Measurements from ENCODE around the gene PDZD8. TPM values are rescaled to one million over a fixed set of nuclear protein-coding genes. Genes with fewer than 3 reads are reported as not detected.
"Not testable (repeated sequence)": the region's sequence is repeated elsewhere in the genome, so short reads cannot be mapped to it uniquely, and the experiment has no call there.

PDZD8 gene
- polyA plus RNA-seq, 1 donor: 10.7 TPM

GRCh38 chr10:117348236-117348635, 27.0 kb downstream of the PDZD8 start:
- DNase-seq (ENCODE audit: low read depth): no peak

- no peak for DNase-seq (ENCODE audit: low read depth)
Observed at GRCh38 chr10:117346574-117346973, 28.7 kb downstream of the PDZD8 start.

- no peak for DNase-seq (ENCODE audit: low read depth)
Observed at GRCh38 chr10:117345143-117345542, 30.1 kb downstream of the PDZD8 start.

GRCh38 chr10:117342641-117343040, 32.6 kb downstream of the PDZD8 start:
- DNase-seq (ENCODE audit: low read depth): no peak

- DNase-seq (ENCODE audit: low read depth): no peak
Observed at GRCh38 chr10:117341061-117341460, 34.2 kb downstream of the PDZD8 start.

- DNase-seq (ENCODE audit: low read depth): no peak
Observed at GRCh38 chr10:117339979-117340378, 35.3 kb downstream of the PDZD8 start.

GRCh38 chr10:117339578-117339977, 35.7 kb downstream of the PDZD8 start:
- no peak for DNase-seq (ENCODE audit: low read depth)

GRCh38 chr10:117334926-117335325, 40.3 kb downstream of the PDZD8 start:
- DNase-seq (ENCODE audit: low read depth): no peak

GRCh38 chr10:117334066-117334465, 41.2 kb downstream of the PDZD8 start:
- no peak for DNase-seq (ENCODE audit: low read depth)

GRCh38 chr10:117327262-117327661, 48.0 kb downstream of the PDZD8 start:
- no peak for DNase-seq (ENCODE audit: low read depth)

- DNase-seq (ENCODE audit: low read depth): no peak
Observed at GRCh38 chr10:117324367-117324766, 50.9 kb downstream of the PDZD8 start.

GRCh38 chr10:117322260-117322659, 53.0 kb downstream of the PDZD8 start:
- DNase-seq (ENCODE audit: low read depth): no peak

GRCh38 chr10:117320050-117320665, 55.1 kb downstream of the PDZD8 start:
- no peak for DNase-seq (ENCODE audit: low read depth)

GRCh38 chr10:117318909-117319308, 56.3 kb downstream of the PDZD8 start:
- DNase-seq (ENCODE audit: low read depth): no peak

- DNase-seq (ENCODE audit: low read depth): no peak
Observed at GRCh38 chr10:117316701-117317100, 58.5 kb downstream of the PDZD8 start.

- no peak for DNase-seq (ENCODE audit: low read depth)
Observed at GRCh38 chr10:117313641-117314040, 61.6 kb downstream of the PDZD8 start.

- DNase-seq (ENCODE audit: low read depth): no peak
Observed at GRCh38 chr10:117312430-117312829, 62.8 kb downstream of the PDZD8 start.

- DNase-seq (ENCODE audit: low read depth): no peak
Observed at GRCh38 chr10:117311261-117311660, 64.0 kb downstream of the PDZD8 start.

GRCh38 chr10:117306674-117307073, 68.6 kb downstream of the PDZD8 start:
- DNase-seq (ENCODE audit: low read depth): no peak

GRCh38 chr10:117303451-117303850, 71.8 kb downstream of the PDZD8 start:
- DNase-seq (ENCODE audit: low read depth): not testable (repeated sequence)

- no peak for DNase-seq (ENCODE audit: low read depth)
Observed at GRCh38 chr10:117300671-117301070, 74.6 kb downstream of the PDZD8 start.

- DNase-seq (ENCODE audit: low read depth): no peak
Observed at GRCh38 chr10:117299435-117299834, 75.8 kb downstream of the PDZD8 start.

- DNase-seq (ENCODE audit: low read depth): no peak
Observed at GRCh38 chr10:117298219-117298618, 77.0 kb downstream of the PDZD8 start.

- DNase-seq (ENCODE audit: low read depth): no peak
Observed at GRCh38 chr10:117294735-117295134, 80.5 kb downstream of the PDZD8 start.
